ENCODE data around the gene ADAM21.
"Not testable (repeated sequence)": the region's sequence is repeated elsewhere in the genome, so short reads cannot be mapped to it uniquely, and the experiment has no call there.

ADAM21 gene

DNA sequence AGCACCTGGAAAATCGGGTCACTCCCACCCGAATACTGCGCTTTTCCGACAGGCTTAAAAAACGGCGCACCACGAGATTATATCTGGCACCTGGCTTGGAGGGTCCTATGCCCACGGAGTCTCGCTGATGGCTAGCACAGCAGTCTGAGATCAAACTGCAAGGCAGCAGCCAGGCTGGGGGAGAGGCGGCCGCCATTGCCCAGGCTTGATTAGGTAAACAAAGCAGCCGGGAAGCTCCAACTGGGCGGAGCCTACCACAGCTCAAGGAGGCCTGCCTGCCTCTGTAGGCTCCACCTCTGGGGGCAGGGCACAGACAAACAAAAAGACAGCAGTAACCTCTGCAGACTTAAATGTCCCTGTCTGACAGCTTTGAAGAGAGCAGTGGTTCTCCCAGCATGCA is 23.5 kb downstream of the ADAM21 start:
- not testable (repeated sequence) for H3K23ac ChIP-seq (ENCODE audit: low read length); H4K12ac ChIP-seq (ENCODE audit: low read depth, low read length); H3K79me1 ChIP-seq (ENCODE audit: low read length); H3K18ac ChIP-seq (ENCODE audit: low read length); H3K9ac ChIP-seq (ENCODE audit: low read length); H2AFZ ChIP-seq (ENCODE audit: insufficient read depth, low read length, poor library complexity); H3K9me3 ChIP-seq (ENCODE audit: insufficient read depth, low read depth, low read length); H3K14ac ChIP-seq (ENCODE audit: low read length); H2BK12ac ChIP-seq (ENCODE audit: low read length); H2BK120ac ChIP-seq (ENCODE audit: insufficient read depth, low read length, poor library complexity); H2AK5ac ChIP-seq (ENCODE audit: low read length); H3K27me3 ChIP-seq (ENCODE audit: insufficient read depth, low read length); H4K8ac ChIP-seq (ENCODE audit: low read depth, low read length); H3K4me3 ChIP-seq (ENCODE audit: low read depth, low read length); H3K79me2 ChIP-seq (ENCODE audit: control insufficient read depth, insufficient read depth, low read length, poor library complexity); H3K4me2 ChIP-seq (ENCODE audit: low read length); H3K4me1 ChIP-seq (ENCODE audit: control insufficient read depth in 1 of 2, insufficient read depth in 2 of 2, low read length in 2 of 2); H3K4ac ChIP-seq (ENCODE audit: low read depth, low read length); H3K27ac ChIP-seq (ENCODE audit: low read depth, low read length); H3K36me3 ChIP-seq (ENCODE audit: control insufficient read depth in 1 of 2, insufficient read depth in 2 of 2, low read length in 2 of 2); H4K91ac ChIP-seq (ENCODE audit: low read depth, low read length); DNase-seq; H2BK5ac ChIP-seq (ENCODE audit: low read depth, low read length, poor library complexity)
- WGBS (ENCODE audit: extremely low coverage, insufficient coverage, insufficient read length), result no CpG with 5 or more reads among the region's 13 CpGs

DNA sequence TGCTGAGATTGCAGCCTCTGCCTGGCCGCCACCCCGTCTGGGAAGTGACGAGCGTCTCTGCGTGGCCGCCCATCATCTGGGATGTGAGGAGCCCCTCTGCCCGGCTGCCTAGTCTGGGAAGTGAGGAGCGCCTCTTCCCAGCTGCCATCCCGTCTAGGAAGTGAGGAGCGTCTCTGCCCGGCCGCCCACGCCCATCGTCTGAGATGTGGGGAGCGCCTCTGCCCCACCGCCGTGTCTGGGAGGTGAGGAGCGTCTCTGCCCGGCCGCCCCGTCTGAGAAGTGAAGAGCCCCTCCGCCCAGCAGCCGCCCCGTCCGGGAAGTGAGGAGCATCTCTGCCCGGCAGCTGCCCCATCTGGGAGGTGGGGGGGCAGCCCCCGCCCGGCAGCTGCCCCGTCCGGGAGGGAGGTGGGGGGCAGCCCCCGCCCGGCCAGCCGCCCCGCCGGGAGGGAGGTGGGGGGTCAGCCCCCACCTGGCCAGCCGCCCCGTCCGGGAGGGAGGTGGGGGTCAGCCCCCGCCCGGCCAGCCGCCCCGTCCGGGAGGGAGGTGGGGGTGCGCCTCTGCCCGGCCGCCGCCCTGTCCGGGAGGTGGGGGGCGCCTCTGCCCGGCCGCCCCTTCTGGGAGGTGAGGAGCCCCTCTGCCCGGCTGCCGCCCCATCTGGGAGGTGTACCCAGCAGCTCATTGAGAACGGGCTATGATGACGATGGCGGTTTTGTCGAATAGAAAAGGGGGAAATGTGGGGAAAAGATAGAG is 25.6 kb downstream of the ADAM21 start:
- not testable (repeated sequence) for H3K4ac ChIP-seq (ENCODE audit: low read depth, low read length); H3K14ac ChIP-seq (ENCODE audit: low read length)

DNA sequence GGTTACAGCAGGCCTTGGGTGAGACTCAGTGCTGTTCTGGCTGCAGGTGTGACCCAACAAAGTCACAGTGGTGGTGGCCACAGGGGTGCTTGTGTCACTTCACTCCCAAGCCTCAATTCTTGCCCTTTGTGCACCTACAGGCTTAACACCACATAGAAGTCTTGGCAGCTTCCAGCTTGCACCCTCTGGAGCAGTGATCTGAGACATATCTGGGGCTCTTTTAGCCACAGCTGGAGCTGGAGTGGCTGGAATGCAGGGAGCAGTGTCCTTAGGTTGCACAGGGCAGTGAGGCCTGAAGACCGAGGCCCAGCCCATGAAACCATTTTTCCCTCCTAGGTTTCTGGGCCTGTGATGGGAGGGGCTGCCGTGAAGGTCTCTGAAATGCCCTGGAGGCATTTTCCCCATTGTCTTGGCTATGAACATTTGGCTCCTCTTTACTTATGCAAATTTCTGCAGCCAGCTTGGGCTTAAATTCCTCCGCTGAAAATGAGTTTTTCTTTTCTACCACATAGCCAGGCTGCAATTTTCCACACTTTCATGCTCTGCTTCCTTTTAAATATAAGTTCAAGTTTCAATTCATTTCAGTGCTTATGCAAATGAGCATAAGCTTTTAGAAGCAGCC is 37.7 kb downstream of the ADAM21 start:
- WGBS (ENCODE audit: extremely low coverage, insufficient coverage, insufficient read length), result no CpG with 5 or more reads among the region's 3 CpGs

More for the DNA sequence above, 25.6 kb downstream of the ADAM21 start:
- H3K36me3 ChIP-seq (ENCODE audit: control insufficient read depth in 1 of 2, insufficient read depth in 2 of 2, low read length in 2 of 2); H3K4me1 ChIP-seq (ENCODE audit: control insufficient read depth in 1 of 2, insufficient read depth in 2 of 2, low read length in 2 of 2); H3K79me2 ChIP-seq (ENCODE audit: control insufficient read depth, insufficient read depth, low read length, poor library complexity); H2BK120ac ChIP-seq (ENCODE audit: insufficient read depth, low read length, poor library complexity); H3K27ac ChIP-seq (ENCODE audit: low read depth, low read length); H4K8ac ChIP-seq (ENCODE audit: low read depth, low read length); H3K79me1 ChIP-seq (ENCODE audit: low read length); H3K23ac ChIP-seq (ENCODE audit: low read length); DNase-seq; H2BK5ac ChIP-seq (ENCODE audit: low read depth, low read length, poor library complexity); H3K9ac ChIP-seq (ENCODE audit: low read length); H3K4me3 ChIP-seq (ENCODE audit: low read depth, low read length); H2BK12ac ChIP-seq (ENCODE audit: low read length); H2AK5ac ChIP-seq (ENCODE audit: low read length); H4K12ac ChIP-seq (ENCODE audit: low read depth, low read length); H2AFZ ChIP-seq (ENCODE audit: insufficient read depth, low read length, poor library complexity); H4K91ac ChIP-seq (ENCODE audit: low read depth, low read length); H3K9me3 ChIP-seq (ENCODE audit: insufficient read depth, low read depth, low read length); H3K18ac ChIP-seq (ENCODE audit: low read length); H3K27me3 ChIP-seq (ENCODE audit: insufficient read depth, low read length); H3K4me2 ChIP-seq (ENCODE audit: low read length): not testable (repeated sequence)
- WGBS (ENCODE audit: extremely low coverage, insufficient coverage, insufficient read length), result 100% methylated on average over 3 of the region's 57 CpGs

DNA sequence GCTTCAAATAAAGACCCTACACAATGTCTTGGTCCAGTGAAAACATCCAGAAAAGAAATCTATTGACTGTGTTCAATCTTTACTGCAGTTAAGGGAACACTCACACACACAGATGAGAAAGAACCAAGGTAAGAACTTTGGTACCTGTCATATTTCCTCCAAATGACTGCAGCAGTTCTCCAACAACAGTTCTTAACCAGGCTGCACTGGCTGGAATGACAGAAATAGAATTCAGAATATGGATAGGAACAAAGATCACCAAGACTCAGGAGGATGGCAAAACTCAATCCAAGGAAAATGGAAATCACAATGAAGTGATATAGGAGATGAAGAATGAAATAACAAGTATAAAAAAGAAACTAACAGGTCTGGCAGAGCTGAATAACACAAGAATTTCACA is 46.2 kb downstream of the ADAM21 start:
- no peak overlapping the region for H3K14ac ChIP-seq (ENCODE audit: low read length)
- H3K18ac ChIP-seq (ENCODE audit: low read length), result no peak overlapping the region
- H3K23ac ChIP-seq (ENCODE audit: low read length), result no peak overlapping the region
- H3K27ac ChIP-seq (ENCODE audit: low read depth, low read length), result no peak overlapping the region
- H2AFZ ChIP-seq (ENCODE audit: insufficient read depth, low read length, poor library complexity), result no peak overlapping the region
- H3K4me2 ChIP-seq (ENCODE audit: low read length), result no peak overlapping the region
- H4K8ac ChIP-seq (ENCODE audit: low read depth, low read length), result no peak overlapping the region
- H3K79me2 ChIP-seq (ENCODE audit: control insufficient read depth, insufficient read depth, low read length, poor library complexity), result no peaks in the 10 kb centered on the region
- no peak overlapping the region for H2BK120ac ChIP-seq (ENCODE audit: insufficient read depth, low read length, poor library complexity)
- H3K4me1 ChIP-seq (ENCODE audit: control insufficient read depth in 1 of 2, insufficient read depth in 2 of 2, low read length in 2 of 2), result no peaks in the 10 kb centered on the region
- no peak overlapping the region for H2BK12ac ChIP-seq (ENCODE audit: low read length)
- peaks cover 19% of the 10 kb centered on the region for H3K9me3 ChIP-seq (ENCODE audit: insufficient read depth, low read depth, low read length)
- no peaks in the 10 kb centered on the region for H3K36me3 ChIP-seq (ENCODE audit: control insufficient read depth in 1 of 2, insufficient read depth in 2 of 2, low read length in 2 of 2)
- no peaks in the 10 kb centered on the region for H3K27me3 ChIP-seq (ENCODE audit: insufficient read depth, low read length)
- no peak overlapping the region for H4K12ac ChIP-seq (ENCODE audit: low read depth, low read length)
- no peak overlapping the region for H2AK5ac ChIP-seq (ENCODE audit: low read length)
- H3K79me1 ChIP-seq (ENCODE audit: low read length), result no peaks in the 10 kb centered on the region
- DNase-seq, result no peak
- H2BK5ac ChIP-seq (ENCODE audit: low read depth, low read length, poor library complexity), result no peak overlapping the region
- H3K4ac ChIP-seq (ENCODE audit: low read depth, low read length), result no peak overlapping the region
- no peak overlapping the region for H3K9ac ChIP-seq (ENCODE audit: low read length)
- no peak overlapping the region for H3K4me3 ChIP-seq (ENCODE audit: low read depth, low read length)
- no peak overlapping the region for H4K91ac ChIP-seq (ENCODE audit: low read depth, low read length)

More for the DNA sequence above, 37.7 kb downstream of the ADAM21 start:
- peaks cover 0 to 2% of the 10 kb centered on the region in 2 experiments for H3K36me3 ChIP-seq (ENCODE audit: control insufficient read depth in 1 of 2, insufficient read depth in 2 of 2, low read length in 2 of 2)
- H3K23ac ChIP-seq (ENCODE audit: low read length), result no peak overlapping the region
- no peaks in the 10 kb centered on the region for H3K4me1 ChIP-seq (ENCODE audit: control insufficient read depth in 1 of 2, insufficient read depth in 2 of 2, low read length in 2 of 2)
- DNase-seq, result no peak
- H2BK5ac ChIP-seq (ENCODE audit: low read depth, low read length, poor library complexity), result no peak overlapping the region
- H2BK120ac ChIP-seq (ENCODE audit: insufficient read depth, low read length, poor library complexity), result no peak overlapping the region
- H2BK12ac ChIP-seq (ENCODE audit: low read length), result no peak overlapping the region
- no peak overlapping the region for H3K18ac ChIP-seq (ENCODE audit: low read length)
- H4K12ac ChIP-seq (ENCODE audit: low read depth, low read length), result no peak overlapping the region
- no peak overlapping the region for H3K27ac ChIP-seq (ENCODE audit: low read depth, low read length)
- H3K9ac ChIP-seq (ENCODE audit: low read length), result no peak overlapping the region
- H3K9me3 ChIP-seq (ENCODE audit: insufficient read depth, low read depth, low read length), result peaks cover 12% of the 10 kb centered on the region
- no peak overlapping the region for H3K4ac ChIP-seq (ENCODE audit: low read depth, low read length)
- H3K27me3 ChIP-seq (ENCODE audit: insufficient read depth, low read length), result no peaks in the 10 kb centered on the region
- no peak overlapping the region for H2AFZ ChIP-seq (ENCODE audit: insufficient read depth, low read length, poor library complexity)
- no peaks in the 10 kb centered on the region for H3K79me1 ChIP-seq (ENCODE audit: low read length)
- H3K79me2 ChIP-seq (ENCODE audit: control insufficient read depth, insufficient read depth, low read length, poor library complexity), result no peaks in the 10 kb centered on the region
- no peak overlapping the region for H3K4me3 ChIP-seq (ENCODE audit: low read depth, low read length)
- no peak overlapping the region for H3K4me2 ChIP-seq (ENCODE audit: low read length)
- no peak overlapping the region for H4K91ac ChIP-seq (ENCODE audit: low read depth, low read length)
- H2AK5ac ChIP-seq (ENCODE audit: low read length), result no peak overlapping the region
- no peak overlapping the region for H3K14ac ChIP-seq (ENCODE audit: low read length)
- no peak overlapping the region for H4K8ac ChIP-seq (ENCODE audit: low read depth, low read length)
